NT2/D1 (cell line): ENCODE measurements around the gene ZFP36L1.

Experiments used
- SUZ12 ChIP-seq: IDR thresholded peaks from 2 replicates; pipeline ENCODE4 v1.6.1; 2011; ENCODE audit not compliant: insufficient read length, insufficient read depth; ENCODE audit errors: extremely low read depth
- ZNF274 ChIP-seq: IDR thresholded peaks from 2 replicates; pipeline ENCODE4 v1.6.1; 2011; ENCODE audit warnings: mild to moderate bottlenecking, low read depth, low read length

GRCh38 chr14:68822132-68822651, 29.3 kb upstream of the ZFP36L1 start:
- TF ChIP-seq SUZ12 = no peak
- no peak for TF ChIP-seq ZNF274
